Activated CD8-positive, alpha-beta T cell treated with anti-CD3 and anti-CD28 coated beads for 36 hours (primary cell): ENCODE results near the gene TBC1D16. TPM values are rescaled to one million over a fixed set of nuclear protein-coding genes. Genes with fewer than 3 reads are reported as not detected.

Experiments used
- ATAC-seq: fragments of 200-7000 bp; cut with Tn5 transposase; one replicate; pipeline ENCODE4 v1.10.0; 2021; ENCODE audit warnings: mild to moderate bottlenecking, moderate library complexity
- CTCF ChIA-PET: fragments of 350-600 bp; sonication (Branson Sonifier 250); formaldehyde crosslinking; loops from one replicate; lab custom pipeline; 2021; ENCODE audit warnings: antibody characterized with exemption; lab: Charles Lee
- POLR2A ChIA-PET: fragments of 350-600 bp; sonication (Branson Sonifier 250); formaldehyde crosslinking; loops from one replicate; lab custom pipeline; 2021; ENCODE audit warnings: antibody characterized with exemption; lab: Charles Lee
- DNase-seq: peaks from one replicate; pipeline ENCODE4 v3.0.0-alpha.2; 2020
- H3K27ac Mint-ChIP-seq: one replicate; pipeline ENCODE4 v1.8.0; 2021; ENCODE audit warnings: mild to moderate bottlenecking, mixed read lengths
- H3K27me3 Mint-ChIP-seq: one replicate; pipeline ENCODE4 v1.8.0; 2021; ENCODE audit warnings: mixed read lengths
- H3K36me3 Mint-ChIP-seq: one replicate; pipeline ENCODE4 v1.8.0; 2021; ENCODE audit warnings: low read depth, mixed read lengths
- H3K4me1 Mint-ChIP-seq: one replicate; pipeline ENCODE4 v1.8.0; 2021; ENCODE audit warnings: low read depth, mixed read lengths
- H3K4me3 Mint-ChIP-seq: one replicate; pipeline ENCODE4 v1.8.0; 2021; ENCODE audit warnings: mild to moderate bottlenecking, moderate library complexity, mixed read lengths
- H3K9me3 Mint-ChIP-seq: one replicate; pipeline ENCODE4 v1.8.0; 2021; ENCODE audit warnings: mixed read lengths
- CTCF ChIP-seq: fragments of 200-600 bp; IDR thresholded peaks from one replicate; pipeline ENCODE4 v1.8.0; 2022; ENCODE audit warnings: antibody characterized with exemption, mild to moderate bottlenecking
- intact Hi-C: fragments of 100-400 bp; cut with micrococcal nuclease; formaldehyde crosslinking; loops from one replicate; pipeline ENCODE4 v1.10.0; 2022
- total RNA-seq, 2 experiments: library from RNA; stranded (reverse); gene quantifications; one replicate each; pipeline ENCODE4 v1.2.3, GENCODE V29; 2021

TBC1D16 gene
- total RNA-seq, 2 experiments from 2014 or later = 9.6 to 12.0 TPM

GRCh38 chr17:79920751-79921410 is 114.8 kb downstream of the TBC1D16 start:
- ATAC-seq (no peak), DNase-seq (no peak)
- no peaks in the 10 kb centered on the region for H3K36me3 Mint-ChIP-seq
- no peak overlapping the region for H3K4me3 Mint-ChIP-seq
- peaks cover 2% of the 10 kb centered on the region for H3K4me1 Mint-ChIP-seq
- no peak for TF ChIP-seq CTCF
- H3K27ac Mint-ChIP-seq = no peak overlapping the region
- ChIA-PET POLR2A (no interaction called here), CTCF (interaction anchor here (1.3 kb wide), 1 partner anchor 131 kb away, joined by 3 read pairs; no protein-coding TSS in a partner anchor)
- intact Hi-C loops = no loop called here
- peaks cover 1% of the 10 kb centered on the region for H3K27me3 Mint-ChIP-seq
- no peaks in the 10 kb centered on the region for H3K9me3 Mint-ChIP-seq

- intact Hi-C loops = no loop called here
- H3K27me3 Mint-ChIP-seq = peaks cover 1% of the 10 kb centered on the region
- ATAC-seq = no peak
- TF ChIP-seq CTCF = no peak
- H3K27ac Mint-ChIP-seq = no peak overlapping the region
- POLR2A ChIA-PET = no interaction called here
- no peak for DNase-seq
- no peak overlapping the region for H3K4me3 Mint-ChIP-seq
- CTCF ChIA-PET = interaction anchor here (1.3 kb wide), 1 partner anchor 131 kb away, joined by 3 read pairs; no protein-coding TSS in a partner anchor
- H3K9me3 Mint-ChIP-seq = no peaks in the 10 kb centered on the region
- H3K4me1 Mint-ChIP-seq = peaks cover 1% of the 10 kb centered on the region
- no peaks in the 10 kb centered on the region for H3K36me3 Mint-ChIP-seq
These were observed 115.6 kb downstream of the TBC1D16 start for GRCh38 chr17:79919862-79920720.

GRCh38 chr17:79919164-79919585 is 116.5 kb downstream of the TBC1D16 start:
- intact Hi-C loops = no loop called here

GRCh38 chr17:79918581-79919163 is 117.0 kb downstream of the TBC1D16 start:
- TF ChIP-seq CTCF = no peak
- CTCF ChIA-PET = no interaction called here
- H3K4me3 Mint-ChIP-seq = no peak overlapping the region
- intact Hi-C loops = no loop called here
- H3K4me1 Mint-ChIP-seq = no peaks in the 10 kb centered on the region
- no peak overlapping the region for H3K27ac Mint-ChIP-seq
- H3K27me3 Mint-ChIP-seq = peaks cover 1% of the 10 kb centered on the region
- H3K9me3 Mint-ChIP-seq = no peaks in the 10 kb centered on the region
- DNase-seq (no peak), ATAC-seq (no peak)
- POLR2A ChIA-PET = no interaction called here
- no peaks in the 10 kb centered on the region for H3K36me3 Mint-ChIP-seq

More at GRCh38 chr17:79919164-79919585, 116.5 kb downstream of the TBC1D16 start:
- H3K27ac Mint-ChIP-seq = no peak overlapping the region
- ChIA-PET POLR2A (no interaction called here), CTCF (no interaction called here)
- H3K36me3 Mint-ChIP-seq = no peaks in the 10 kb centered on the region
- H3K4me3 Mint-ChIP-seq = no peak overlapping the region
- no peaks in the 10 kb centered on the region for H3K9me3 Mint-ChIP-seq
- DNase-seq (no peak), ATAC-seq (no peak)
- no peak for TF ChIP-seq CTCF
- H3K27me3 Mint-ChIP-seq = peaks cover 1% of the 10 kb centered on the region
- H3K4me1 Mint-ChIP-seq = no peaks in the 10 kb centered on the region
